Vagina (tissue), 2 donors: ENCODE results near the gene TAS2R19.

Experiments used
- POLR2AphosphoS5 ChIP-seq, 2 donors: sonication (generic); formaldehyde crosslinking; IDR thresholded peaks; one replicate each; pipeline ENCODE4 v1.9.0; 2017; ENCODE audit warnings: antibody characterized with exemption in 2 of 2, mild to moderate bottlenecking in 2 of 2, low read depth in 1 of 2; ENCODE audit not compliant: insufficient read depth in 1 of 2
- TF ChIP-seq, protein P1 (sequence below), 3 experiments: fragments of 450-650 bp in 2 of 3; fragments of 200-600 bp in 1 of 3; sonication (generic) in 1 of 3; IDR thresholded peaks; one replicate each; pipeline ENCODE4 v1.5.1; 2017 to 2019; ENCODE audit warnings: antibody characterized with exemption in 3 of 3, mild to moderate bottlenecking in 2 of 3, moderate library complexity in 2 of 3

- TF ChIP-seq, protein P1, sequence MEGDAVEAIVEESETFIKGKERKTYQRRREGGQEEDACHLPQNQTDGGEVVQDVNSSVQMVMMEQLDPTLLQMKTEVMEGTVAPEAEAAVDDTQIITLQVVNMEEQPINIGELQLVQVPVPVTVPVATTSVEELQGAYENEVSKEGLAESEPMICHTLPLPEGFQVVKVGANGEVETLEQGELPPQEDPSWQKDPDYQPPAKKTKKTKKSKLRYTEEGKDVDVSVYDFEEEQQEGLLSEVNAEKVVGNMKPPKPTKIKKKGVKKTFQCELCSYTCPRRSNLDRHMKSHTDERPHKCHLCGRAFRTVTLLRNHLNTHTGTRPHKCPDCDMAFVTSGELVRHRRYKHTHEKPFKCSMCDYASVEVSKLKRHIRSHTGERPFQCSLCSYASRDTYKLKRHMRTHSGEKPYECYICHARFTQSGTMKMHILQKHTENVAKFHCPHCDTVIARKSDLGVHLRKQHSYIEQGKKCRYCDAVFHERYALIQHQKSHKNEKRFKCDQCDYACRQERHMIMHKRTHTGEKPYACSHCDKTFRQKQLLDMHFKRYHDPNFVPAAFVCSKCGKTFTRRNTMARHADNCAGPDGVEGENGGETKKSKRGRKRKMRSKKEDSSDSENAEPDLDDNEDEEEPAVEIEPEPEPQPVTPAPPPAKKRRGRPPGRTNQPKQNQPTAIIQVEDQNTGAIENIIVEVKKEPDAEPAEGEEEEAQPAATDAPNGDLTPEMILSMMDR (IDR thresholded peaks at IDR 0.05), result no peak
- no peak for TF ChIP-seq POLR2AphosphoS5 (IDR thresholded peaks at IDR 0.05; ENCODE audit: insufficient read depth in 1 of 2, low read depth in 1 of 2)
Measured at GRCh38 chr12:11067514-11067913, 45.1 kb upstream of the TAS2R19 start.
